NCI-H510A (cell line): ENCODE measurements around the gene TMF1.

Experiments used
- DNase-seq: peaks from one replicate; lab custom pipeline; 2025; lab: John Stamatoyannopoulos, UW

TMF1 gene

DNA sequence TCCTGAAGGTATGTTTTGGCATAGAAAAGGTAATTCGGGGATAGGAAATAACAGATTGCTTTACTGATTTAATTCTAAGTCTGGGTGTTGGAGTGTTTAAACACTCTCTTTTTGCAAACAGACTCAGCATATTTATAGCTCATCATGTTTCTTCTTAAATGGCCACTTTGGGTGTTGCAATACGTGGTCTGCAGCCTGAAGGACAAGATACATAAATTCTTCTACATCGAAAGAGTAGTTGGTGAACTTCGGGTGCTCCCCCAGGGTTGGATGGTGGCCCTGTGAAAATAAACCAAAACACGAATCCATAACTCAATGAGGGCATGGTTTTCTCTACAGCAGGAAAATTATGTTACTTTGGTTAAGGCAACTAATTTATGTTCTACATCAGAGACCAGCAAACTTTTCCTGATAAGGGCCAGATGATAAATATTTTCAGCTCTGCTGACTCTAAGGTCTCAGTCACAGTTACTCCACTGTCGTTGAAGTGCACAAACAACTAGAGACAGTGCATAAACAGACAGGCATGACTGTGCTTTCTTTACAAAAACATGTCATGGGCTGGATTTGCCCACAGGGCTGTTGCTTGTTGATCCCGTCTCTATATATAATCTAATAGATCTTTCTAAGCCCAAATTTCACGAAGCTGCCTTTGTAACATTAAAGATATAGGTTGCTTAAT, 74.5 kb downstream of the TMF1 start:
- no peak for DNase-seq

DNA sequence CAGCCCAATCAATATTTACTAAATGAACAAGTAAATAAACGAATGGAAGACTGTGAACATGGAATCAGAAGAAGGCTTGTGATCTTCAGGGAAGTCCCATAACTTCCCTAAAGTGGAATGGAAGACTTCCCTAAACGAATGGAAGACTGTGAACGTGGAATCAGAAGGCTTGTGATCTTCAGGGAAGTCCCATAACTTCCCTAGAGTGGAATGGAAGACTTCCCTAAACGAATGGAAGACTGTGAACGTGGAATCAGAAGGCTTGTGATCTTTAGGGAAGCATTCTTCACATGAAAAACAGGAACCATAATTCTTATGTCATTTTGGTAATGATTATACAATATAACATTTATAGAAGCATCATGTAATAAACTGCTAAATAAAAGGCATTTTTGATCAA, 77.4 kb downstream of the TMF1 start:
- no peak for DNase-seq

DNA sequence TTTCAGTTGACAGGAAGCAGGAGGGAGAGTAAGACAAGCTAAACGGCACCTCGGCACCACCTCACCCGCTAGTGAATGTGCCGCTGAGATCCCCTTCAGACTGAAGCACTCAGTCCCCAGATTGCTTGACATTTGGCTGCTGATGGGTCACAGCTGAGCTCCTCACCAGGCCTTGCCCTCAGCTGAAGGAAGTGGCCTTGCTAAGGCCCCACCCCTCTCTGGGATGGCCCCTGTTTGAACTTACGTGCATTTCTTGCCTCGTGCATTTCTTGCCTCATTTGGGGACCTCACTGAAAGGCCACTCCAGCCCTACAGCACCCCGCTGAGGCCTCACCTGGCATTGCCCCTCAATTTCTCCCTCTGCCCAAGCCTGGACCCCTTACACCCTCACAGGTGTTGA, 78.5 kb downstream of the TMF1 start:
- no peak for DNase-seq

DNA sequence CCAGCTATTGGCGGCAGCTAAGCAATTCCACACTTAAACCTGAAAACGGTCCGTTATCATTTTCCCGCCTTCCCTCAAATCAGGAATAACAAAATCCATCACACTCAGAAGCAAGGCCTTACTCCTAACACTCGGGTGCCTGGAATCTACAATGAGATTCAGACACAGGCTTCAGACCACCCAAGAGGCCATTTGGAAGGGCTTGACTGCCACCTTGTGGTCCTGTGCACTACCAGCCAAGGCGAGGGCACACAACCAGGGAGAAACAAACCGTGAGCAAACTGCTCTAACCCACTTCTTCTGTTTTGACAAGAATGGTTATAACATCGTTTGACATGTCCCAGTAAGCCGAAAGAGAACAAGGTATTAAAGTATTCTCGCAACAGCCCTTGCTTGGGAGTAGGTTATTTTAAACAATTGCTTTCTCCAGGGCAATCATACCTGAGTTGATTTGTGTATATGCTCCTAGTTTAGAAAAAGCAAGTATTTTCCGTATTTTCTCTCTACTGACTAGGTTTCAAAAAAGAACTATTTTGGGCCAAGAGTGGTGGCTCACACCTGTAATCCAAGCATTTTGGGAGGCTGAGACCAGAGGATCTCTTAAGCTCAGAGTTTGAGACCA, 79.7 kb downstream of the TMF1 start:
- DNase-seq, result peak; percentile 5
